AG09309 (cell line): ENCODE data around the gene TBC1D10A.

Source experiments
- DNase-seq: peaks from one replicate; pipeline ENCODE4 v3.0.0-alpha.2; 2010; ENCODE audit warnings: low read depth
- H3K4me3 ChIP-seq: 2 replicates; pipeline ENCODE4 v1.5.1; 2011; ENCODE audit warnings: mild to moderate bottlenecking, low read depth, low read length, moderate library complexity; ENCODE audit not compliant: control insufficient read depth
- TF ChIP-seq, protein P1 (sequence below): IDR thresholded peaks from 2 replicates; pipeline ENCODE4 v1.5.1; 2011; ENCODE audit warnings: mild to moderate bottlenecking, low read depth, low read length, inconsistent platforms; ENCODE audit not compliant: insufficient read depth, control insufficient read depth; ENCODE audit errors: missing control alignments

TBC1D10A gene, protein sequence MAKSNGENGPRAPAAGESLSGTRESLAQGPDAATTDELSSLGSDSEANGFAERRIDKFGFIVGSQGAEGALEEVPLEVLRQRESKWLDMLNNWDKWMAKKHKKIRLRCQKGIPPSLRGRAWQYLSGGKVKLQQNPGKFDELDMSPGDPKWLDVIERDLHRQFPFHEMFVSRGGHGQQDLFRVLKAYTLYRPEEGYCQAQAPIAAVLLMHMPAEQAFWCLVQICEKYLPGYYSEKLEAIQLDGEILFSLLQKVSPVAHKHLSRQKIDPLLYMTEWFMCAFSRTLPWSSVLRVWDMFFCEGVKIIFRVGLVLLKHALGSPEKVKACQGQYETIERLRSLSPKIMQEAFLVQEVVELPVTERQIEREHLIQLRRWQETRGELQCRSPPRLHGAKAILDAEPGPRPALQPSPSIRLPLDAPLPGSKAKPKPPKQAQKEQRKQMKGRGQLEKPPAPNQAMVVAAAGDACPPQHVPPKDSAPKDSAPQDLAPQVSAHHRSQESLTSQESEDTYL

DNA sequence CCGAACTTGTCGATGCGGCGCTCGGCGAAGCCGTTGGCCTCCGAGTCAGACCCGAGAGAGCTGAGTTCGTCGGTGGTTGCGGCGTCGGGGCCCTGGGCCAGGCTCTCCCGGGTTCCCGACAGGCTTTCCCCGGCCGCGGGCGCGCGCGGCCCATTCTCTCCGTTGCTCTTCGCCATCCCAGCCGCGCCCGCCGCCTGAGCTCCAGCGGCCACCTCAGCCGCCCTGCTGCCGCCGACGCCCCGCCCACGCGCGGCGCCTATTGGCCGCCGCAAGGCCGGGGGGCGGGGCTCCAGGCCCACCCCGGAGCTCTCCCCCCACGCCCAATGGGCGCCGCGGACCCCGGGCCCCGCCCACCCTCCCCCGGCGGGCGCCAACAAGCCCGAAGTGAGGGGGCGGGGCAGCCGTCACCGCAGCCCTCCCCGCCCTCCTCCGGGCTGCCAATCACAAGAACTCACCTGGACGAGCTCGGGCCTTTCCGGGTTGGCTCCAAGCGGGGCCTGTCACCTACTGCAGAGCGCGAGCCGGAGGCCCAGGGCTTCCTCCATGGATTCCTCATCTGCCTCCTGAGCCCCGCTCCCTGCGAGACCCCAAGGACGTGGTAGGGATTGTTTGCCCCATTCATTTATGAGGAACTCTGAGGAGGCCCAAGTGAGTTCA is at the start of gene TBC1D10A:
TSS of gene TBC1D10A (minus strand) at position 236 of the 657 bp plus-strand sequence. CDS start at position 176, 60 bp downstream.
- peak within 1 kb of the TSS; percentile 79 for H3K4me3 ChIP-seq
- TF ChIP-seq, protein P1, sequence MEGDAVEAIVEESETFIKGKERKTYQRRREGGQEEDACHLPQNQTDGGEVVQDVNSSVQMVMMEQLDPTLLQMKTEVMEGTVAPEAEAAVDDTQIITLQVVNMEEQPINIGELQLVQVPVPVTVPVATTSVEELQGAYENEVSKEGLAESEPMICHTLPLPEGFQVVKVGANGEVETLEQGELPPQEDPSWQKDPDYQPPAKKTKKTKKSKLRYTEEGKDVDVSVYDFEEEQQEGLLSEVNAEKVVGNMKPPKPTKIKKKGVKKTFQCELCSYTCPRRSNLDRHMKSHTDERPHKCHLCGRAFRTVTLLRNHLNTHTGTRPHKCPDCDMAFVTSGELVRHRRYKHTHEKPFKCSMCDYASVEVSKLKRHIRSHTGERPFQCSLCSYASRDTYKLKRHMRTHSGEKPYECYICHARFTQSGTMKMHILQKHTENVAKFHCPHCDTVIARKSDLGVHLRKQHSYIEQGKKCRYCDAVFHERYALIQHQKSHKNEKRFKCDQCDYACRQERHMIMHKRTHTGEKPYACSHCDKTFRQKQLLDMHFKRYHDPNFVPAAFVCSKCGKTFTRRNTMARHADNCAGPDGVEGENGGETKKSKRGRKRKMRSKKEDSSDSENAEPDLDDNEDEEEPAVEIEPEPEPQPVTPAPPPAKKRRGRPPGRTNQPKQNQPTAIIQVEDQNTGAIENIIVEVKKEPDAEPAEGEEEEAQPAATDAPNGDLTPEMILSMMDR: no peak
- DNase-seq: no peak

DNA sequence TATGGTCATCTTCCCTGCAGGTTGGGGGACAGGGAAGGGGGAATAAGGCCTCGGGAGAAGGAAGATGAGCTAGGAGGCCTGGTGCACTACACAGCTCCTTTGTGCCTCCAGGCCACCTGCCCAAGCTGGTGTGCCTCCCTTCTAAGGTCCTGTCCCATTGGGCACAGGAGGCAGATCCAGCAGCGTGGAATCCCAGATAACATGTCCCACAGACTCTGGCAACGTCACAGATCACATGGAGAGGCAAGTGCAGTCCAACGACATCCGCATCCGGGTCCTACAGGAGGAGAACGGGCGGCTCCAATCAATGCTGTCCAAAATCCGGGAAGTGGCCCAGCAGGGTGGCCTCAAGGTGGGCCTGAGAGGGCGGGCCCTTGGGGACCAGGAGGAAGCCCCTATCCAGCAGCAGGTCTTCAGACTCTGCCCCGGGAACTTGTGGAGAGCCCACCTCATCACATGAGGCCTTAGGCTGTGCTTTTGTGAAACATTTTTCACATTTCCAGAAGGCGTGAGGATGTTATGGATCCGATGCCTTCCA is 48.6 kb upstream of the TBC1D10A start:
- H3K4me3 ChIP-seq: no peak overlapping the region
- DNase-seq: no peak
- TF ChIP-seq, protein P1: no peak

DNA sequence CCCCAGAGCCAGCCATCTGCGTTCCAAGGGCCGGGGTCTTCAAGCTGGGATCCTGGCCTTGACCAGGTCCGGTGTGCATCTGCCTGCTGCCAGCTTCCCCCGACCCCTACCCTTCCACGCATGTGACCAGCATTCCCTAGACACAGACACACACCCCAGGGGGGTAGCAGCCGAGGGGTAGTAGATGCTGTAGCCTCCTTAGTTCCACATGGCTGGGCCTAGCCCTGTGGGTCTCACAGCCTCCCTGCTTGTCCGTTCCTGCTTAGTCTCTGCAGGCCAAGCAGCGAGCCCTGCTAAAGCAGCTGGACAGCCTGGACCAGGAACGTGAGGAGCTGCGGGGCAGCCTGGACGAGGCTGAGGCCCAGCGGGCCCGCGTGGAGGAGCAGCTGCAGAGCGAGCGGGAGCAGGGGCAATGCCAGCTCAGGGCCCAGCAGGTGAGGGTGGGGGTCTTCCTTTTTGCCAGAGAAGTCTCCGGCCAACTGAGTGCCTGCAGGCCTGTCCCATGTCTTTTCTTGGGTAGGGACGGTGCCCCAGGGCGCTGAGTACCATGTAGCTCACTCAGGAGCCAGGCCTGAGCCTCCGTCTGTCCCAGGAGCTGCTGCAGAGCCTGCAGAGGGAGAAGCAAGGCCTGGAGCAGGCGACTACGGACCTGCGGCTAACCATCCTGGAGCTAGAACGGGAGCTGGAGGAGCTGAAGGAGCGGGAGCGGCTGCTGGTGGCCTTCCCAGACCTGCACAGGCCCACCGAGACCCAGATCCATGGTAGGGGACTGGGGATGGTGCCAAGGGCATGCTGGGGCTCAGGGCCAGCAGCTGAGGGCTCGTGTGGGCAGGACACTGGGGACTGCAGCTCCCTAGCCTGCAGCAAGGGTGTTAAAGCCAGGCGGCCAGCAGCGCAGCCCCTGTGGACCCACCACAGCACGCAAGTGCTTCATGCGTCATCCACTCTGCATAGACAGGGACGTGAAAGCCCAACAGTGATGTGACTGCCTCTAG is 46.9 kb upstream of the TBC1D10A start:
- TF ChIP-seq, protein P1: no peak
- DNase-seq: no peak
- no peak overlapping the region for H3K4me3 ChIP-seq

DNA sequence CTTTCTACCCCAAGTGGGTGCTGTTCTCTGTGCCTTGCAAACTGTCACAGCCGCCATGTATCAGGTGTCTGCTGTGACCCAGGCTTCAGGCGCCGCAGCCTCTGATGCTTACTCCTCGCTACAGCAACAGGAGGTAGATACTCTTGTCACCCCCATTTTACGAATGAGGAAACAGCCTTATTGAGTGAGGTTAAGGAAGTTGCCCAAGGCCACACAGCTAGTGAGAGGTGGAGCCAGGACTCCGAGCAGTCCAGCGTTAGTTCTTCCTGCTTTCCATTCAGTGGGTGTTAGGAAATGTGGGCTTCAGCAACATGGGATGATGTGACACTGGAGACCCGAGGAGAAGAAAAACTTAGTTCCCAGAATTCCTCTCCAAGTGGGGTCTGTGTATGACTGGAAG is 46.2 kb upstream of the TBC1D10A start:
- TF ChIP-seq, protein P1: no peak
- no peak for DNase-seq
- no peak overlapping the region for H3K4me3 ChIP-seq

DNA sequence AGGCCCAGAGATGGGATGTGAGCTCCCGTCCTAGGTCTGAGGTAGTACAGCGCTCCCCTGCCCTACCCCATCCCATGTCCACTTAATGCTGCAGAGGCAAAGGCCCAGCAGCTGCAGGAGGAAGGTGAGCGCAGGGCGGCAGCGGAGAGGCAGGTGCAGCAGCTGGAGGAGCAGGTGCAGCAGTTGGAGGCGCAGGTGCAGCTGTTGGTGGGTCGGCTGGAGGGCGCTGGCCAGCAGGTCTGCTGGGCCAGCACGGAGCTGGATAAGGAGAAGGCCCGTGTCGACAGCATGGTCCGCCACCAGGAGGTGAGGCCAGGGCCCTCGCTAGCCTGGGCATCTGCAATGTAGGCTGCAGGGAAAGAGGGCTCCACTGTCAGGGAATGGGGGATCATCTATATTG is 45.2 kb upstream of the TBC1D10A start:
- H3K4me3 ChIP-seq: no peak overlapping the region
- TF ChIP-seq, protein P1: no peak
- DNase-seq: no peak

DNA sequence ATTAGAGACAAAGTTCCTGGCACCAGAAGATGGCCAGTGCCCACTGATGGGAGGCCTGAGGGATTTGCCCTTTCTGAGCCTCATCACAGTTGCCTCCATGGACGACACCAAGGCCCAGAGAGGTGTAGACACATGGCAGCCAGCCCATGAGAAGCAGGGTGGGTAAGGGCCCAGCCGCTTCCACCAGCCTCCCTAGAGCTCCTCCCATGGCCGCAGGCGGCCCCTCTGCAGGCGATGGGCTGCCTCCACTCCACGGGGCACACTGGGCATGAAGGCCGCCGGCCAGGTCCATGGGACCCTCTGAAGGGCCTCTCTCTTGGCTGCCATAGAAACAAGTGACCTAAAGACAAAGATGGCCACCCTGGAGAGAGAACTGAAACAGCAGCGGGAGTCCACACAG is 44.6 kb upstream of the TBC1D10A start:
- DNase-seq: no peak
- TF ChIP-seq, protein P1: no peak
- H3K4me3 ChIP-seq: no peak overlapping the region
